Peyer's patch (tissue), 4 donors: ENCODE results near the gene FSTL1. TPM values are rescaled to one million over a fixed set of nuclear protein-coding genes. Genes with fewer than 3 reads are reported as not detected.

Experiments used
- DNase-seq, 3 donors: peaks; one replicate each; pipeline ENCODE4 v3.0.0-alpha.2; 2017 to 2019
- H3K27ac ChIP-seq, 4 donors: fragments of 200-600 bp; sonication (generic); one replicate each; pipeline ENCODE4 v1.5.1; 2016 to 2019
- H3K27me3 ChIP-seq, 2 donors: fragments of 200-600 bp; sonication (generic); one replicate each; pipeline ENCODE4 v1.5.1; 2019
- H3K36me3 ChIP-seq, 3 donors: fragments of 200-600 bp; sonication (generic); one replicate each; pipeline ENCODE4 v1.5.1; 2016 to 2019
- H3K4me1 ChIP-seq, 4 donors: fragments of 200-600 bp; sonication (generic); one replicate each; pipeline ENCODE4 v1.5.1; 2016 to 2019
- H3K4me3 ChIP-seq, 4 donors: fragments of 200-600 bp; sonication (generic); 1 replicate in 3 of 4; 2 replicates in 1 of 4; pipeline ENCODE4 v1.5.1; 2016 to 2019; ENCODE audit warnings: mild to moderate bottlenecking in 1 of 4
- H3K9me3 ChIP-seq, 4 donors: fragments of 200-600 bp; sonication (generic); one replicate each; pipeline ENCODE4 v1.5.1; 2016 to 2019; ENCODE audit warnings: mild to moderate bottlenecking in 1 of 4
- POLR2A ChIP-seq, 2 donors: fragments of 450-650 bp; IDR thresholded peaks; one replicate each; pipeline ENCODE4 v1.5.1; 2017; ENCODE audit warnings: antibody characterized with exemption in 2 of 2, mild to moderate bottlenecking in 2 of 2, moderate library complexity in 2 of 2
- total RNA-seq, 4 donors: library from RNA; depleted of rRNA; stranded (reverse); fragments of >200 nt; gene quantifications; one replicate each; pipeline ENCODE4 v1.1.0, GENCODE V29; 2016
- TF ChIP-seq, protein P1 (sequence below), 6 experiments: fragments of 450-650 bp in 4 of 6; fragments of 200-600 bp in 2 of 6; sonication (generic) in 1 of 6; IDR thresholded peaks; one replicate each; pipeline ENCODE4 v1.5.1; 2017 to 2019; ENCODE audit warnings: antibody characterized with exemption in 6 of 6, mild to moderate bottlenecking in 3 of 6, moderate library complexity in 1 of 6

Gene FSTL1
- total RNA-seq, 4 donors from 2014 or later: 22.2 to 84.2 (median 59.8) TPM

DNA sequence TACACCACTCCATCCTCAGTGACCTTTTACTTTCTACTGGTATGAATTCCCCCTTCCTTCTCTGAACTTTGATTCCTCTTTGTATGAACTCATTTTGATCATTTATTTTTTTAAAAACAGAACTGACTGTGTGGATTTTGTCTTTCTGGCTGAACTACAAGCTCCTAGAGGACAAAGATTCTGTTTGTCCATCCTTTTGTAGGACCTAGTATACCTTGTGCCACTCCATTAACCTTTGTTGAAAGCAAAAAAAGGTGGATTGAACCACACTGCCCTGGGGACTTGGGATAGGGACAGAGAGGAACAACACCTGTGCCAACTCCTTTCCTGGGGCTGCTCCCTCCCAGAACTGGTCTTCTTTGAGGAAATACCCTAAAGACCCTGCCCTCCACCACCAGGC, 23.6 kb downstream of the FSTL1 start:
- no peak for DNase-seq
- Histone ChIP-seq H3K9me3 (no peaks in the 10 kb centered on the region), H3K27me3 (no peaks in the 10 kb centered on the region), H3K4me3 (no peak overlapping the region), H3K27ac (peak overlapping the region in 1 of 4 donors; percentile 18), H3K4me1 (peaks cover 0 to 9% (median 0%) of the 10 kb centered on the region in 4 donors), H3K36me3 (no peaks in the 10 kb centered on the region)
- TF ChIP-seq, protein P1, sequence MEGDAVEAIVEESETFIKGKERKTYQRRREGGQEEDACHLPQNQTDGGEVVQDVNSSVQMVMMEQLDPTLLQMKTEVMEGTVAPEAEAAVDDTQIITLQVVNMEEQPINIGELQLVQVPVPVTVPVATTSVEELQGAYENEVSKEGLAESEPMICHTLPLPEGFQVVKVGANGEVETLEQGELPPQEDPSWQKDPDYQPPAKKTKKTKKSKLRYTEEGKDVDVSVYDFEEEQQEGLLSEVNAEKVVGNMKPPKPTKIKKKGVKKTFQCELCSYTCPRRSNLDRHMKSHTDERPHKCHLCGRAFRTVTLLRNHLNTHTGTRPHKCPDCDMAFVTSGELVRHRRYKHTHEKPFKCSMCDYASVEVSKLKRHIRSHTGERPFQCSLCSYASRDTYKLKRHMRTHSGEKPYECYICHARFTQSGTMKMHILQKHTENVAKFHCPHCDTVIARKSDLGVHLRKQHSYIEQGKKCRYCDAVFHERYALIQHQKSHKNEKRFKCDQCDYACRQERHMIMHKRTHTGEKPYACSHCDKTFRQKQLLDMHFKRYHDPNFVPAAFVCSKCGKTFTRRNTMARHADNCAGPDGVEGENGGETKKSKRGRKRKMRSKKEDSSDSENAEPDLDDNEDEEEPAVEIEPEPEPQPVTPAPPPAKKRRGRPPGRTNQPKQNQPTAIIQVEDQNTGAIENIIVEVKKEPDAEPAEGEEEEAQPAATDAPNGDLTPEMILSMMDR (IDR thresholded peaks at IDR 0.05): no peak
- TF ChIP-seq POLR2A (IDR thresholded peaks at IDR 0.05): no peak

GRCh38 chr3:120425572-120426250, 25.1 kb downstream of the FSTL1 start:
- Histone ChIP-seq H3K27ac (peak overlapping the region in 2 of 4 donors; percentile 25 to 57), H3K9me3 (no peaks in the 10 kb centered on the region), H3K4me1 (peaks cover 0 to 3% (median 0%) of the 10 kb centered on the region in 4 donors), H3K27me3 (no peaks in the 10 kb centered on the region), H3K4me3 (no peak overlapping the region), H3K36me3 (no peaks in the 10 kb centered on the region)
- DNase-seq: no peak
- TF ChIP-seq, protein P1 (IDR thresholded peaks at IDR 0.05): no peak
- no peak for TF ChIP-seq POLR2A (IDR thresholded peaks at IDR 0.05)

- no peak for DNase-seq
- TF ChIP-seq, protein P1 (IDR thresholded peaks at IDR 0.05): no peak
- no peak for TF ChIP-seq POLR2A (IDR thresholded peaks at IDR 0.05)
- peak overlapping the region in 3 of 4 donors; percentile 5 to 57 (median 25) for H3K27ac ChIP-seq
These were observed 25.7 kb downstream of the FSTL1 start for GRCh38 chr3:120424976-120425570.

DNA sequence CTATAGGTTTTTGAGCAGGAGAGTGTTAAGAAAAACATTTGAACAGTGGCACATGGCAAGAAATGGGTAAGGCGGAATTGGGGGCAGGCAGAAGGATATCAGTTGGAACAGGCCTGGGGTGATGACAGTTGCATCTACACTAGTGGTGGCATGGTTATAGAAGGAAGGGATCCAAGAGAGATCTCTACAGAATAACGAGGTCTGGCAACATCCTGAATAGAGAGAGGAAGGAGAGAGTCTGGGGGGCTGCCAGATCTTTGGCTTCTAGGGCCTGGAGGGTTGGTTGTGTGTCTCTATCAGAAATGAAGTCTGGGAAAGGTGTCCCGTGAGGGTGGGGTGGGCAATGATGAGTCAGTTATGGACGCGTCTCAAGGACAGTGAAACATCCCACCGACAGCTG, 26.3 kb downstream of the FSTL1 start:
- peaks cover 0 to 12% (median 0%) of the 10 kb centered on the region in 4 donors for H3K4me1 ChIP-seq
- no peak for DNase-seq
- H3K27me3 ChIP-seq: no peaks in the 10 kb centered on the region
- H3K9me3 ChIP-seq: no peaks in the 10 kb centered on the region
- no peaks in the 10 kb centered on the region for H3K36me3 ChIP-seq
- no peak overlapping the region for H3K4me3 ChIP-seq
- H3K27ac ChIP-seq: peak overlapping the region in 2 of 4 donors; percentile 5 to 57
- TF ChIP-seq, protein P1 (IDR thresholded peaks at IDR 0.05): no peak
- TF ChIP-seq POLR2A (IDR thresholded peaks at IDR 0.05): no peak

More at GRCh38 chr3:120424976-120425570, 25.7 kb downstream of the FSTL1 start:
- peaks cover 0 to 8% (median 0%) of the 10 kb centered on the region in 4 donors for H3K4me1 ChIP-seq
- no peaks in the 10 kb centered on the region for H3K27me3 ChIP-seq
- no peak overlapping the region for H3K4me3 ChIP-seq
- no peaks in the 10 kb centered on the region for H3K36me3 ChIP-seq
- H3K9me3 ChIP-seq: no peaks in the 10 kb centered on the region

DNA sequence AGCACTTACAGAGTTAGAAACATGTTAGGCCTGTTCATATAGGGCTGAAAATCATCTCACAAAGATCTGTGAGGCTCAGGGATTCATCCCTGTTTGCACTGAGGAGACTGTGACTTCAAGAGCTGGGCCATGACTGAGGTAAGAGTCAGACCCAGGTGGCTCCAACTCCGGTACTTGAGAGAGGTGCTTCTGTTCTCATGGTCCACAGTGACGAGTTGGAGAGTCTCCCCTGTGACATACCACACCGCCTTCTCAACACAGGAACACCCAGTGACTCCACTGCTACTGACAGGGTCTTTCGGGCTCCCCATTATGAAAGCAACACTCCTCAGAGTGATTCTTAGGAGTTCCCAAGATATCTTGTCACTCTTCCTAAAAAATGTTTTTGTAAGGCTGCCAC, 27.4 kb downstream of the FSTL1 start:
- TF ChIP-seq POLR2A (IDR thresholded peaks at IDR 0.05): no peak
- TF ChIP-seq, protein P1 (IDR thresholded peaks at IDR 0.05): no peak
- no peak for DNase-seq
- no peaks in the 10 kb centered on the region for H3K27me3 ChIP-seq
- peak overlapping the region in 1 of 4 donors; percentile 44 for H3K27ac ChIP-seq
- H3K36me3 ChIP-seq: no peaks in the 10 kb centered on the region
- no peaks in the 10 kb centered on the region for H3K9me3 ChIP-seq
- H3K4me1 ChIP-seq: peaks cover 0 to 23% (median 0%) of the 10 kb centered on the region in 4 donors
- H3K4me3 ChIP-seq: no peak overlapping the region
